Cardiac fibroblast (primary cell): ENCODE data around the gene LRRC59.

ENCODE experiments used
- DNase-seq, 2 donors: peaks; one replicate each; pipeline versions ENCODE4 v3.0.0 to v3.0.0-alpha.2; 2010; ENCODE audit warnings: low read depth in 2 of 2
- H3K4me3 ChIP-seq, 2 donors: replicated peaks in 1 of 2; 1 replicate in 1 of 2; 2 replicates in 1 of 2; pipeline ENCODE4 v1.5.1; 2011; ENCODE audit warnings: low read depth in 2 of 2, low read length in 2 of 2, mild to moderate bottlenecking in 2 of 2, moderate library complexity in 1 of 2
- CTCF ChIP-seq: IDR thresholded peaks from one replicate; pipeline ENCODE4 v1.5.1; 2011; ENCODE audit warnings: low read depth, mild to moderate bottlenecking, low read length, inconsistent platforms

The LRRC59 gene

GRCh38 chr17:50397111-50397918 is at the start of gene LRRC59:
TSS of gene LRRC59 (minus strand) at chr17:50397523. CDS start at chr17:50397317, 206 bp downstream.
- peak; percentile 85 to 86 for DNase-seq

GRCh38 chr17:50445730-50446325 is 48.5 kb upstream of the LRRC59 start:
- no peak overlapping the region for H3K4me3 ChIP-seq
- no peak for TF ChIP-seq CTCF
- DNase-seq: no peak

More at GRCh38 chr17:50397111-50397918, at the start of gene LRRC59:
- TF ChIP-seq CTCF: peak; percentile 90
- H3K4me3 ChIP-seq: peak within 1 kb of the TSS; percentile 99 to 100

GRCh38 chr17:50444841-50445715 is 47.8 kb upstream of the LRRC59 start:
- TF ChIP-seq CTCF: no peak
- no peak overlapping the region for H3K4me3 ChIP-seq
- DNase-seq: no peak

- no peak for TF ChIP-seq CTCF
- H3K4me3 ChIP-seq: no peak overlapping the region
- peak in 1 of 2 donors; percentile 53 for DNase-seq
Measured at GRCh38 chr17:50443505-50443974, 46.2 kb upstream of the LRRC59 start.

- no peak overlapping the region for H3K4me3 ChIP-seq
- TF ChIP-seq CTCF: no peak
- no peak for DNase-seq
Measured at GRCh38 chr17:50440838-50441829, 43.8 kb upstream of the LRRC59 start.
